ENCODE results near the gene VGLL3. TPM values are rescaled to one million over a fixed set of nuclear protein-coding genes. Genes with fewer than 3 reads are reported as not detected.

Gene VGLL3
- total RNA-seq, 2 donors from 2014 or later, result 0.44 to 1.8 TPM

DNA sequence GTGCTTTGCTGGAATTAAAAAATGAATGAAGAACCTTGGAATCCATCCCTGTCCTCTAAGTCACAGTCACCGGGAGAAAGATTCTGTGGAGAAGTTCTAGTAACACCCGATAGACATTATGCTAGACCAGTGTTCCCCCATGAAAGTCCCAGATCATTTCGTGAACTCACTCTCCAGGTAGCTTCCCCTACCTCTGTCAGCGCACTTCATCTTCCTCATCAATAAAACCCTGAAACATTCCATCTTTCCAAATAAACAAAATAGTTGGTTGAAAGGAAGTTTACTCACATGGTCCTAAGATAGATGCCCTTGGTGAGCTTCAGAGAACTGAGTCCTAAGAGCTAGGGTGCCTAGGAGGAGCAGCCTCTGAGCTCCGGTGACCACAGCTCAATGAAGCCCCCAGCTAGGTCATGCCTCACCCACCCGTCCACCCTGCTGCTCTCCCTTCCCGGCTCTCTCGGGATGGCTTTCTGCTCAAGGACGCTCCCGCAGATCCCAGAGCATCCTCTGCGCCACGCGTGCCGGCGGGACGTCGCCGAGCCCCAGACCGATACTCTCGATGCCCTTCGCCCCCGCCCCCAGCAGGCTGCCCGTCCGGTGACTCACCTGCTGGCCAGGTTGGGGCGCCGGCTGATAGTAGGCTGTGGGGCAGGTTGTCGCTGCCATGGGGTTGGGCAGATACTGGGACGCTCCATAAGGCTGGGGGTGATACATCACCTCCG lies 776 bp downstream of the VGLL3 start:
- H3K36me3 Mint-ChIP-seq (ENCODE audit: low read depth), result no peaks in the 10 kb centered on the region
- Histone ChIP-seq H3K36me3 (ENCODE audit: control insufficient read depth, insufficient read depth, low read length) (no peaks in the 10 kb centered on the region), H3K27ac (ENCODE audit: low read depth, low read length) (no peak overlapping the region), H3K27me3 (ENCODE audit: control insufficient read depth, insufficient read depth, low read length, poor library complexity, severe bottlenecking) (peaks cover 17% of the 10 kb centered on the region), H3K4me3 (ENCODE audit: low read length) (peak overlapping the region; percentile 79), H3K9ac (ENCODE audit: extremely low read depth, low read length, poor library complexity, severe bottlenecking) (no peak overlapping the region), H3K9me3 (ENCODE audit: control insufficient read depth, low read length) (no peaks in the 10 kb centered on the region), H3K4me1 (ENCODE audit: control insufficient read depth, insufficient read depth, low read length) (no peaks in the 10 kb centered on the region)
- DNase-seq, result peak; percentile 88
- WGBS, 2 experiments (ENCODE audit: insufficient coverage in 1 of 2, insufficient read length in 1 of 2), result 3 to 10% methylated on average over 16 to 29 of the region's 29 CpGs
- TF ChIP-seq, protein P1, sequence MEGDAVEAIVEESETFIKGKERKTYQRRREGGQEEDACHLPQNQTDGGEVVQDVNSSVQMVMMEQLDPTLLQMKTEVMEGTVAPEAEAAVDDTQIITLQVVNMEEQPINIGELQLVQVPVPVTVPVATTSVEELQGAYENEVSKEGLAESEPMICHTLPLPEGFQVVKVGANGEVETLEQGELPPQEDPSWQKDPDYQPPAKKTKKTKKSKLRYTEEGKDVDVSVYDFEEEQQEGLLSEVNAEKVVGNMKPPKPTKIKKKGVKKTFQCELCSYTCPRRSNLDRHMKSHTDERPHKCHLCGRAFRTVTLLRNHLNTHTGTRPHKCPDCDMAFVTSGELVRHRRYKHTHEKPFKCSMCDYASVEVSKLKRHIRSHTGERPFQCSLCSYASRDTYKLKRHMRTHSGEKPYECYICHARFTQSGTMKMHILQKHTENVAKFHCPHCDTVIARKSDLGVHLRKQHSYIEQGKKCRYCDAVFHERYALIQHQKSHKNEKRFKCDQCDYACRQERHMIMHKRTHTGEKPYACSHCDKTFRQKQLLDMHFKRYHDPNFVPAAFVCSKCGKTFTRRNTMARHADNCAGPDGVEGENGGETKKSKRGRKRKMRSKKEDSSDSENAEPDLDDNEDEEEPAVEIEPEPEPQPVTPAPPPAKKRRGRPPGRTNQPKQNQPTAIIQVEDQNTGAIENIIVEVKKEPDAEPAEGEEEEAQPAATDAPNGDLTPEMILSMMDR (conservative IDR thresholded peaks at IDR 0.05), result peak; percentile 9
- H3K4me3 Mint-ChIP-seq, result peak overlapping the region; percentile 59
- no peaks in the 10 kb centered on the region for H3K9me3 Mint-ChIP-seq
- peaks cover 6% of the 10 kb centered on the region for H3K4me1 Mint-ChIP-seq
- H3K27me3 Mint-ChIP-seq (ENCODE audit: insufficient read depth), result peaks cover 24% of the 10 kb centered on the region
- H3K27ac Mint-ChIP-seq, result no peak overlapping the region

- Mint-ChIP-seq H3K36me3 (ENCODE audit: low read depth) (no peaks in the 10 kb centered on the region), H3K27ac (no peak overlapping the region), H3K9me3 (no peaks in the 10 kb centered on the region), H3K4me1 (peaks cover 6% of the 10 kb centered on the region), H3K27me3 (ENCODE audit: insufficient read depth) (peaks cover 24% of the 10 kb centered on the region), H3K4me3 (peak overlapping the region; percentile 59)
- peak overlapping the region; percentile 79 for H3K4me3 ChIP-seq (ENCODE audit: low read length)
- no peak for DNase-seq
- H3K9me3 ChIP-seq (ENCODE audit: control insufficient read depth, low read length), result no peaks in the 10 kb centered on the region
- no peaks in the 10 kb centered on the region for H3K4me1 ChIP-seq (ENCODE audit: control insufficient read depth, insufficient read depth, low read length)
- 79 to 84% methylated on average over 6 to 7 of the region's 7 CpGs for WGBS, 2 experiments (ENCODE audit: insufficient coverage in 1 of 2, insufficient read length in 1 of 2)
- H3K9ac ChIP-seq (ENCODE audit: extremely low read depth, low read length, poor library complexity, severe bottlenecking), result no peak overlapping the region
- H3K27ac ChIP-seq (ENCODE audit: low read depth, low read length), result no peak overlapping the region
- TF ChIP-seq, protein P1 (conservative IDR thresholded peaks at IDR 0.05), result no peak
- peaks cover 17% of the 10 kb centered on the region for H3K27me3 ChIP-seq (ENCODE audit: control insufficient read depth, insufficient read depth, low read length, poor library complexity, severe bottlenecking)
- H3K36me3 ChIP-seq (ENCODE audit: control insufficient read depth, insufficient read depth, low read length), result no peaks in the 10 kb centered on the region
These were observed 1.3 kb downstream of the VGLL3 start for GRCh38 chr3:86989611-86990010.

DNA sequence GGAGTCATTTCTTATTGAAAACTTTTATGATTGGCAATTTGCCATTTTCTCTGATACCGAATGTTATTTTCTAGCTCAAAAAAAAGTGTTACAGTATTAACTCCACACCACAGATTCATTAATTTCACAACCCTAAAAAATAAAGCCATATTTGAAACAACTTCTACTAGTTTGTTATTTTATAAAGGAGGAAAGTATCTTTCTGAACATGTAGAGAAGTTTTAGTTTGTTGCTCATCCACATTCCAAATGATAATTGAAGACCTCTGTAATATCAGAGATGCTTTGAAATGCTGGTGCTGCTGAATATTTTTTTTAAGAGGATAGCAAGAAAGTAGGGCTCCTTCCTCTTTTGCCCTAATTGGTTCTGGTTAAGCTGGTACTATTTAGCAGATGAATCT lies 1.9 kb downstream of the VGLL3 start:
- no peaks in the 10 kb centered on the region for H3K36me3 Mint-ChIP-seq (ENCODE audit: low read depth)
- Histone ChIP-seq H3K9me3 (ENCODE audit: control insufficient read depth, low read length) (no peaks in the 10 kb centered on the region), H3K9ac (ENCODE audit: extremely low read depth, low read length, poor library complexity, severe bottlenecking) (no peak overlapping the region), H3K4me1 (ENCODE audit: control insufficient read depth, insufficient read depth, low read length) (no peaks in the 10 kb centered on the region), H3K27me3 (ENCODE audit: control insufficient read depth, insufficient read depth, low read length, poor library complexity, severe bottlenecking) (peaks cover 17% of the 10 kb centered on the region), H3K27ac (ENCODE audit: low read depth, low read length) (no peak overlapping the region), H3K36me3 (ENCODE audit: control insufficient read depth, insufficient read depth, low read length) (no peaks in the 10 kb centered on the region), H3K4me3 (ENCODE audit: low read length) (no peak overlapping the region)
- H3K4me3 Mint-ChIP-seq, result no peak overlapping the region
- 87% methylated on average over 1 of the region's 1 CpG; no CpG with 5 or more reads in 1 of the 2 experiments for WGBS, 2 experiments (ENCODE audit: insufficient coverage in 1 of 2, insufficient read length in 1 of 2)
- H3K27ac Mint-ChIP-seq, result no peak overlapping the region
- DNase-seq, result no peak
- TF ChIP-seq, protein P1 (conservative IDR thresholded peaks at IDR 0.05), result no peak
- H3K27me3 Mint-ChIP-seq (ENCODE audit: insufficient read depth), result peaks cover 24% of the 10 kb centered on the region
- peaks cover 6% of the 10 kb centered on the region for H3K4me1 Mint-ChIP-seq
- H3K9me3 Mint-ChIP-seq, result no peaks in the 10 kb centered on the region

Data from endodermal cell (in vitro differentiated cells).